GM06990 (cell line): Measurements from ENCODE around the gene CYRIA.

Experiments used
- DNase-seq: peaks from one replicate; pipeline ENCODE4 v3.0.0-alpha.2; 2011; ENCODE audit not compliant: insufficient read length; ENCODE audit errors: extremely low read depth
- H3K27me3 ChIP-seq: replicated peaks from 2 replicates; pipeline ENCODE4 v1.6.0; 2011; ENCODE audit warnings: low read length; ENCODE audit not compliant: control insufficient read depth, insufficient read depth
- H3K36me3 ChIP-seq: 2 replicates; pipeline ENCODE4 v1.5.1; 2011; ENCODE audit warnings: low read length; ENCODE audit not compliant: control insufficient read depth, insufficient read depth
- H3K4me3 ChIP-seq: replicated peaks from 2 replicates; pipeline ENCODE4 v1.5.1; 2011; ENCODE audit warnings: low read depth, mild to moderate bottlenecking, control low read depth, low read length
- TF ChIP-seq, protein P1 (sequence below): IDR thresholded peaks from 2 replicates; pipeline ENCODE4 v1.5.1; 2011; ENCODE audit warnings: low read length, control low read depth, mild to moderate bottlenecking, inconsistent platforms; ENCODE audit not compliant: insufficient read depth, poor library complexity, severe bottlenecking

Gene CYRIA

DNA sequence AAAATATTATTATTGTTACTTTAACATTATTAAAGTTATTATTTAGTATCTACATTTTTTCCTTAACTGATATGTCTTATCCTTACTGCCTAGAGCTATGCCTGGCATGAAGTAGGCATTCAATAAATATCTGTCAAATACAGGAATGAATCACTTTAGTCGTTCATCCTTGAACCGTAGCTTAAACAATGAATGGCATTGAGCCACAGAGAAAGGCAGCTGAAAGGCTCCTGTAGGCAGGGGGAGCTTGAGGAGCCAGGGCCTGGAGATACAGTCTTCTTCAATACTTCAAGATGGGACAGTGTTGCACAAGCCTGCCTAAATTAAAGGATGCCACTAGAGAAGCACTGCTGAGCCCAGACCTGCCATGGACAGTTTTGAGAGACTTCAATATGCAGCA lies 22.5 kb downstream of the CYRIA start:
- Histone ChIP-seq H3K27me3 (no peaks in the 10 kb centered on the region), H3K36me3 (no peaks in the 10 kb centered on the region), H3K4me3 (no peak overlapping the region)
- TF ChIP-seq, protein P1, sequence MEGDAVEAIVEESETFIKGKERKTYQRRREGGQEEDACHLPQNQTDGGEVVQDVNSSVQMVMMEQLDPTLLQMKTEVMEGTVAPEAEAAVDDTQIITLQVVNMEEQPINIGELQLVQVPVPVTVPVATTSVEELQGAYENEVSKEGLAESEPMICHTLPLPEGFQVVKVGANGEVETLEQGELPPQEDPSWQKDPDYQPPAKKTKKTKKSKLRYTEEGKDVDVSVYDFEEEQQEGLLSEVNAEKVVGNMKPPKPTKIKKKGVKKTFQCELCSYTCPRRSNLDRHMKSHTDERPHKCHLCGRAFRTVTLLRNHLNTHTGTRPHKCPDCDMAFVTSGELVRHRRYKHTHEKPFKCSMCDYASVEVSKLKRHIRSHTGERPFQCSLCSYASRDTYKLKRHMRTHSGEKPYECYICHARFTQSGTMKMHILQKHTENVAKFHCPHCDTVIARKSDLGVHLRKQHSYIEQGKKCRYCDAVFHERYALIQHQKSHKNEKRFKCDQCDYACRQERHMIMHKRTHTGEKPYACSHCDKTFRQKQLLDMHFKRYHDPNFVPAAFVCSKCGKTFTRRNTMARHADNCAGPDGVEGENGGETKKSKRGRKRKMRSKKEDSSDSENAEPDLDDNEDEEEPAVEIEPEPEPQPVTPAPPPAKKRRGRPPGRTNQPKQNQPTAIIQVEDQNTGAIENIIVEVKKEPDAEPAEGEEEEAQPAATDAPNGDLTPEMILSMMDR: no peak
- no peak for DNase-seq

DNA sequence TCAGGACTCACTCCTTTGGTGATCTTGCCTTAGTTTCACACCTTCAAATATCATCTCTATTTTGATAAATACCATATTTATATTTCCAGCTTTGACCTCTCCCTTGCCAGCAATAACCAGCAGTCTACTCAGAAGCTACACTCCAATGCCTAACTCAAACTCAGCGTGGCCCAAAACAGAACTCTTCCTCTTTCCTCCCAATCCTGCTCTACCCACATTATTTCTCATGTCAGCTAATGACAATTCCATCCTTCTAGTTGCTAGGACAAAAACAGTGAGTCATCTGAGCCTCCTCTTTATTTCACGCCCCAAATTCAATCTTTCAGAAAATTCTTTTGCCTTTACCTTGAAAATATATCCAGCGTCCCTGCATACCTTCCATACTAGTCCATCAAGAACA lies 23.5 kb downstream of the CYRIA start:
- H3K4me3 ChIP-seq: no peak overlapping the region
- DNase-seq: no peak

DNA sequence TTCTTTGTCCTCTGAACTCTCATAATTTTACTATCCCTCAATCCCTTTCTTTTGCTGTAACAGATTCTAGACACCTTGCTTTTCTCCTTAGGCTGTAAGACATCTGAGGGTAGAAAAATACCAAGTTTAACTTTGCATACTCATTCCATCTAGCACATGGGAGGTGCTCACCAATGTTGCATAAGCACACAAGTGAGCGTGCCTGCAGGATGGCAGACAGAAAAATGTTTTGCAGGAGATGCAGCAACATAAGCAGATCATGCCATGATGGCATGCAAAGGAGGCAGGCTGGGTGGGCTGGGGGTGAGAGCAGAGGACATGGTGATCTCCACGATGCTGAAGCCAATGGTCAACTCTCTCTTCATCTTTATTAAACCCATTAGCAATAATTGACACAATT lies 24.1 kb downstream of the CYRIA start:
- no peaks in the 10 kb centered on the region for H3K27me3 ChIP-seq
- no peak for DNase-seq
- H3K36me3 ChIP-seq: no peaks in the 10 kb centered on the region
- no peak overlapping the region for H3K4me3 ChIP-seq
- TF ChIP-seq, protein P1: no peak

More for the DNA sequence above, 23.5 kb downstream of the CYRIA start:
- TF ChIP-seq, protein P1: no peak
- no peaks in the 10 kb centered on the region for H3K36me3 ChIP-seq
- H3K27me3 ChIP-seq: no peaks in the 10 kb centered on the region

DNA sequence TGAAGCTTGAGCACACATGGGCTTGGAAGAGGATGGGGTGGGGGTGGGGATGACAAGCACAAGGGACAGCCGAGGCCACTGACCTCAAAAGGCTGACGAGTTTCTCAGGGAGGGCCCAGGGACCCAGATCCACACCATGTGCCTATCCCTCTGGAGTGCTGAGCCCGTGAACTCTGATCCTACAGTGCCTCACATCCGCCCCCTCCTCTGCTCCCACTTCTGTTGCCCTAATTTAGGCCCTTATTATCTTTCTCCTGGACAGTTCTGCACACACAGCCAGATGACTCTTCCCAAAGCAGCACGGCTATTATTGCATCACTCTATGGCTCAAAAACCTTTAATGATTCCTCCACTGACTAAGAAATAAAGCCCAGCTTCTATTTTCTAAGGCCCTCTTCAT lies 24.8 kb downstream of the CYRIA start:
- DNase-seq: no peak

DNA sequence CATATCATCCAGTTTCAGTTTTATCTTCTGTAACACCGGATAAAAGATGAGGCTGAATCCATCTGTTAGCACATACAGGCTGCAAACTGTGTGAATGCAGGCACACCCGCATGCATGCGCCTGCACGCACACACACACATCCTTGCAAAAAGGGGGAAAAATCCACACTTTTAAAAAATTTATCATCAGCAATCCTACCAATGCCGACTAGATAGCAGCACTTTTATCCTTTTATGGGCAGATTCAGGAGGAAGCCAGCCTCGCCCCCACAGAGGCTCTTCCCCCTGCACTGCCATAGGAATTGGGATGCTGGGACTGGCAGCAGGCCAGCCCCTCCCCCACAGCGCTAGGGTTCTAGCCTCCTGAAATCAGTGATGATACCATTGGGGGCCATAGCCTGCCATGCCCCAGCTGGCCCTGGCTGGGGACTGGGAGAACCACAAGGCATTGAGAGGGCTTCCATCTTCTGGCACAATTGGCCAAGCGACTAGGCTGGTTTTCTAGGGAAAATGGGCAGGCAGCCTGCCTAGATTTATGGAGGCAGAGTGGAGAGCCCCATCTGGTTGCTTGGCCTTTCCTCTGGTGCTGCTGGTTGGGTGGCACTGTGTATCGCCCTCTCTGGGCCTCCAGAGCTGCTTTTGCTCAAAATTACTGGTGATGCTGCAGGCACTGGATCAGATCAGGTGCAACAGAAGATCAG lies 25.5 kb downstream of the CYRIA start:
- TF ChIP-seq, protein P1: no peak
- Histone ChIP-seq H3K27me3 (no peaks in the 10 kb centered on the region), H3K4me3 (no peak overlapping the region), H3K36me3 (no peaks in the 10 kb centered on the region)
- DNase-seq: no peak

More for the DNA sequence above, 24.8 kb downstream of the CYRIA start:
- H3K4me3 ChIP-seq: no peak overlapping the region
- H3K27me3 ChIP-seq: no peaks in the 10 kb centered on the region
- TF ChIP-seq, protein P1: no peak
- no peaks in the 10 kb centered on the region for H3K36me3 ChIP-seq

DNA sequence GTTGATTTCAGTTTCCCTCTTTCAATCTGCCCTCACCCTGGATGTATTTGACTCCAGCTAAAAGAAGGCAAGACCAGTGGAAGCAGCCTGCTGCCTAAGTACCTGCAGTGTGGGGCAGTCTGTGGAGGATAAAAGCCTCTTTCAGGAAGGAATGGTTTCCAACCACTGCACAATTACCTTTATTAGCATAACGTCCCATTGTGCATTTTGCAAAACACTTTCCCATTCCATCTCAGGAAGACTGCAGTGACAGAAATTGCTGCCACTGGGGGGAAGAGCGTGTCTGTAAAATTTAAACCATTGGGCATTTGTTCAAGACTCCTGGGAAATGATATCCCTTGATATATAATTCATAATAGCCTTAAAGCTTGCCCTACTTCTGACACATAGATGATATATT lies 26.2 kb downstream of the CYRIA start:
- no peak for DNase-seq
- no peaks in the 10 kb centered on the region for H3K36me3 ChIP-seq
- TF ChIP-seq, protein P1: no peak
- no peaks in the 10 kb centered on the region for H3K27me3 ChIP-seq
- H3K4me3 ChIP-seq: no peak overlapping the region
